ENCODE measurements around the gene OST4.

OST4 gene

GRCh38 chr2:27059141-27059820 lies 12.2 kb downstream of the OST4 start:
- TF ChIP-seq EZH2phosphoT487 (IDR thresholded peaks at IDR 0.05; ENCODE audit: borderline replicate concordance, low read length): no peak
- no peak overlapping the region for H3K4me3 ChIP-seq (ENCODE audit: low read length)
- H3K27ac ChIP-seq (ENCODE audit: low read depth, low read length): no peak overlapping the region
- no peaks in the 10 kb centered on the region for H3K9me3 ChIP-seq (ENCODE audit: control insufficient read depth, insufficient read depth, low read length)
- H4K20me1 ChIP-seq (ENCODE audit: control insufficient read depth, insufficient read depth, low read depth, low read length): no peaks in the 10 kb centered on the region
- H3K36me3 ChIP-seq (ENCODE audit: control insufficient read depth, low read length): peaks cover 38% of the 10 kb centered on the region
- no peaks in the 10 kb centered on the region for H3K79me2 ChIP-seq (ENCODE audit: control insufficient read depth, low read length)
- 0 out of 2 replicates have a peak, but pooled peaks cover 3% of the 10 kb centered on the region for H3F3A ChIP-seq (ENCODE audit: control insufficient read depth, insufficient read depth)
- H3K27me3 ChIP-seq (ENCODE audit: control insufficient read depth, low read length): no peaks in the 10 kb centered on the region
- H3K4me1 ChIP-seq (ENCODE audit: control insufficient read depth, low read length): no peaks in the 10 kb centered on the region
- H3K4me2 ChIP-seq (ENCODE audit: low read length): no peak overlapping the region
- no peaks in the 10 kb centered on the region for H3K9me2 ChIP-seq (replicated peaks; ENCODE audit: control insufficient read depth, low read length)

- Histone ChIP-seq H3K36me3 (ENCODE audit: control insufficient read depth, low read length) (peaks cover 42% of the 10 kb centered on the region), H3F3A (ENCODE audit: control insufficient read depth, insufficient read depth) (no peaks in the 10 kb centered on the region), H3K4me3 (ENCODE audit: low read length) (no peak overlapping the region), H3K9me3 (ENCODE audit: control insufficient read depth, insufficient read depth, low read length) (no peaks in the 10 kb centered on the region), H3K79me2 (ENCODE audit: control insufficient read depth, low read length) (no peaks in the 10 kb centered on the region), H3K27ac (ENCODE audit: low read depth, low read length) (no peak overlapping the region), H3K4me1 (ENCODE audit: control insufficient read depth, low read length) (no peaks in the 10 kb centered on the region), H3K9me2 (replicated peaks; ENCODE audit: control insufficient read depth, low read length) (no peaks in the 10 kb centered on the region), H3K27me3 (ENCODE audit: control insufficient read depth, low read length) (no peaks in the 10 kb centered on the region), H4K20me1 (ENCODE audit: control insufficient read depth, insufficient read depth, low read depth, low read length) (no peaks in the 10 kb centered on the region), H3K4me2 (ENCODE audit: low read length) (no peak overlapping the region)
- TF ChIP-seq EZH2phosphoT487 (IDR thresholded peaks at IDR 0.05; ENCODE audit: borderline replicate concordance, low read length) (no peak), CTCF (IDR thresholded peaks at IDR 0.05; ENCODE audit: low read depth, low read length, poor library complexity, severe bottlenecking) (no peak)
These were observed 13.2 kb downstream of the OST4 start for GRCh38 chr2:27058210-27058609.

- Histone ChIP-seq H3K9me2 (replicated peaks; ENCODE audit: control insufficient read depth, low read length) (no peaks in the 10 kb centered on the region), H3K9me3 (ENCODE audit: control insufficient read depth, insufficient read depth, low read length) (no peaks in the 10 kb centered on the region), H3F3A (ENCODE audit: control insufficient read depth, insufficient read depth) (no peaks in the 10 kb centered on the region), H3K36me3 (ENCODE audit: control insufficient read depth, low read length) (peaks cover 42% of the 10 kb centered on the region), H3K27ac (ENCODE audit: low read depth, low read length) (no peak overlapping the region), H3K4me2 (ENCODE audit: low read length) (no peak overlapping the region), H3K4me1 (ENCODE audit: control insufficient read depth, low read length) (peaks cover 7% of the 10 kb centered on the region), H3K27me3 (ENCODE audit: control insufficient read depth, low read length) (no peaks in the 10 kb centered on the region), H4K20me1 (ENCODE audit: control insufficient read depth, insufficient read depth, low read depth, low read length) (no peaks in the 10 kb centered on the region), H3K79me2 (ENCODE audit: control insufficient read depth, low read length) (peaks cover 2% of the 10 kb centered on the region), H3K4me3 (ENCODE audit: low read length) (no peak overlapping the region)
- no peak for TF ChIP-seq CTCF (IDR thresholded peaks at IDR 0.05; ENCODE audit: low read depth, low read length, poor library complexity, severe bottlenecking)
- no peak for TF ChIP-seq EZH2phosphoT487 (IDR thresholded peaks at IDR 0.05; ENCODE audit: borderline replicate concordance, low read length)
These were observed 14.3 kb downstream of the OST4 start for GRCh38 chr2:27057184-27057583.

GRCh38 chr2:27054721-27055120 lies 16.7 kb downstream of the OST4 start:
- no peaks in the 10 kb centered on the region for H3K27me3 ChIP-seq (ENCODE audit: control insufficient read depth, low read length)
- no peaks in the 10 kb centered on the region for H3K9me3 ChIP-seq (ENCODE audit: control insufficient read depth, insufficient read depth, low read length)
- no peaks in the 10 kb centered on the region for H3K9me2 ChIP-seq (replicated peaks; ENCODE audit: control insufficient read depth, low read length)
- H3K79me2 ChIP-seq (ENCODE audit: control insufficient read depth, low read length): peaks cover 4% of the 10 kb centered on the region
- H3K4me2 ChIP-seq (ENCODE audit: low read length): no peak overlapping the region
- peaks cover 10% of the 10 kb centered on the region for H3K4me1 ChIP-seq (ENCODE audit: control insufficient read depth, low read length)
- H3K27ac ChIP-seq (ENCODE audit: low read depth, low read length): no peak overlapping the region
- no peak overlapping the region for H3K4me3 ChIP-seq (ENCODE audit: low read length)
- H3F3A ChIP-seq (ENCODE audit: control insufficient read depth, insufficient read depth): peaks cover 2% of the 10 kb centered on the region; the same call in 1 of the 2 replicates
- no peaks in the 10 kb centered on the region for H4K20me1 ChIP-seq (ENCODE audit: control insufficient read depth, insufficient read depth, low read depth, low read length)
- H3K36me3 ChIP-seq (ENCODE audit: control insufficient read depth, low read length): peaks cover 42% of the 10 kb centered on the region
- TF ChIP-seq CTCF (IDR thresholded peaks at IDR 0.05; ENCODE audit: low read depth, low read length, poor library complexity, severe bottlenecking) (no peak), EZH2phosphoT487 (IDR thresholded peaks at IDR 0.05; ENCODE audit: borderline replicate concordance, low read length) (no peak)

Measured in DOHH2 (cell line).